ENCODE measurements around the gene C16orf78. TPM values are rescaled to one million over a fixed set of nuclear protein-coding genes. Genes with fewer than 3 reads are reported as not detected.

C16orf78 gene
- total and polyA plus RNA-seq, 7 donors, result not detected

- DNase-seq, result no peak
- TF ChIP-seq, protein P1, sequence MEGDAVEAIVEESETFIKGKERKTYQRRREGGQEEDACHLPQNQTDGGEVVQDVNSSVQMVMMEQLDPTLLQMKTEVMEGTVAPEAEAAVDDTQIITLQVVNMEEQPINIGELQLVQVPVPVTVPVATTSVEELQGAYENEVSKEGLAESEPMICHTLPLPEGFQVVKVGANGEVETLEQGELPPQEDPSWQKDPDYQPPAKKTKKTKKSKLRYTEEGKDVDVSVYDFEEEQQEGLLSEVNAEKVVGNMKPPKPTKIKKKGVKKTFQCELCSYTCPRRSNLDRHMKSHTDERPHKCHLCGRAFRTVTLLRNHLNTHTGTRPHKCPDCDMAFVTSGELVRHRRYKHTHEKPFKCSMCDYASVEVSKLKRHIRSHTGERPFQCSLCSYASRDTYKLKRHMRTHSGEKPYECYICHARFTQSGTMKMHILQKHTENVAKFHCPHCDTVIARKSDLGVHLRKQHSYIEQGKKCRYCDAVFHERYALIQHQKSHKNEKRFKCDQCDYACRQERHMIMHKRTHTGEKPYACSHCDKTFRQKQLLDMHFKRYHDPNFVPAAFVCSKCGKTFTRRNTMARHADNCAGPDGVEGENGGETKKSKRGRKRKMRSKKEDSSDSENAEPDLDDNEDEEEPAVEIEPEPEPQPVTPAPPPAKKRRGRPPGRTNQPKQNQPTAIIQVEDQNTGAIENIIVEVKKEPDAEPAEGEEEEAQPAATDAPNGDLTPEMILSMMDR (IDR thresholded peaks at IDR 0.05), result no peak
- TF ChIP-seq POLR2AphosphoS5 (IDR thresholded peaks at IDR 0.05) (no peak), POLR2A (IDR thresholded peaks at IDR 0.05) (no peak), EP300 (IDR thresholded peaks at IDR 0.05) (no peak)
- no peaks in the 10 kb centered on the region for H3K4me1 ChIP-seq
- H3K9me3 ChIP-seq, result no peaks in the 10 kb centered on the region
- H3K36me3 ChIP-seq, result no peaks in the 10 kb centered on the region
- 28 to 40% methylated on average over 5 of the region's 5 CpGs for WGBS, 2 donors
- intact Hi-C loops (cut with DNase I), result no loop called here
- H3K27me3 ChIP-seq, result peaks cover 0 to 8% (median 0%) of the 10 kb centered on the region in 3 donors
- H3K27ac ChIP-seq, result no peak overlapping the region
- H3K4me3 ChIP-seq, result no peak overlapping the region
These were observed 69.2 kb downstream of the C16orf78 start for GRCh38 chr16:49442805-49443204.

DNA sequence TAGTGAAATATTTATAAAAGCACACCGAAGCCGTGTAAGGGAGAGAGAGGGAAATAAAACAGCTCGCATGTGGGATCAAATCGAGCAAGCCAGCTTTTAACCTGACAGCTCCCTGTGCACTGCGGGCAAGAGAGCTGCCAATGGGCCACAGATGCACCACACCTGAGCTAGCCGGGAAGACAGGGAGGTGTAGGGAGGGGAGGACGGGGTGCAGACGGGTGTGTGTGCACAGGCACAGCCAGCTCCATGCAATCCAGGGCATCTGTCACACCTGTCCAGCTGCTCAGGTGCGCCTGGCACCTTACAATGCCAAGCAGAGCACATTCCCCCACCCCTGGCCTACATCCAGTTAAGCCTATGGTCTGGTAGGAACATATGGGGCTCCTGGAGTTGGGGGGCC is 70.0 kb downstream of the C16orf78 start:
- no peaks in the 10 kb centered on the region for H3K4me1 ChIP-seq
- H3K27me3 ChIP-seq, result peaks cover 0 to 8% (median 0%) of the 10 kb centered on the region in 3 donors
- no peak overlapping the region for H3K27ac ChIP-seq
- no peaks in the 10 kb centered on the region for H3K36me3 ChIP-seq
- no peak overlapping the region for H3K4me3 ChIP-seq
- H3K9me3 ChIP-seq, result no peaks in the 10 kb centered on the region
- 67 to 85% methylated on average over 9 of the region's 9 CpGs for WGBS, 2 donors
- intact Hi-C loops (cut with DNase I), result no loop called here
- no peak for DNase-seq
- TF ChIP-seq POLR2A (IDR thresholded peaks at IDR 0.05), result no peak
- no peak for TF ChIP-seq POLR2AphosphoS5 (IDR thresholded peaks at IDR 0.05)
- TF ChIP-seq EP300 (IDR thresholded peaks at IDR 0.05), result no peak
- TF ChIP-seq, protein P1 (IDR thresholded peaks at IDR 0.05), result no peak

DNA sequence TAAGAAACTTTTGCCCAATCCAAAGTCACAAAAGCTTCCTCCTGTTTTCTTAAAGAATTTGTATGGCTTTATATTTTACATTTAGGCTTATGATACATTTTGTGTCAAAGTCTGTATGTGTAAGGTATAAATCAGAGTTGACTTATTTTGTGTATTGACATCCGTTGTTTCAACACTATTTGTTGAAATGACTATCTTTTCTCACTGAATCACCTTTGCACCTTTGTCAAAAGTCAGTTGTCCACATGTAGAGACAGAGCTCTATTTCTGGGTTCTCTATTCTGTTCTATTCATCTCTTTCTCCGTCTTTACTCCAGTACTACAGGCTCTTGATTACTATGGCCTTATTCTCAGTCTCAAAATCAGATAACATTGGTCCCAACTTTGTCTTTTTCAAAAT is 73.2 kb downstream of the C16orf78 start:
- Histone ChIP-seq H3K27me3 (peaks cover 0 to 8% (median 0%) of the 10 kb centered on the region in 3 donors), H3K36me3 (no peaks in the 10 kb centered on the region), H3K4me1 (no peaks in the 10 kb centered on the region), H3K9me3 (no peaks in the 10 kb centered on the region), H3K27ac (no peak overlapping the region), H3K4me3 (no peak overlapping the region)
- no peak for DNase-seq
- intact Hi-C loops (cut with DNase I), result no loop called here
- TF ChIP-seq POLR2A (IDR thresholded peaks at IDR 0.05) (no peak), POLR2AphosphoS5 (IDR thresholded peaks at IDR 0.05) (no peak)
- WGBS, 2 donors, result 68 to 88% methylated on average over 2 of the region's 2 CpGs

Other genes with a start within 250 kb of the C16orf78 start
- gene CBLN1, start 92.0 kb upstream of the C16orf78 start, total RNA-seq, result under 1 TPM in 2 of 4 donors, not detected in 2; under 0.01 to 0.55 TPM
- under 1 TPM in 1 of 3 donors, not detected in 2; 0.55 TPM for gene CBLN1, start 92.0 kb upstream of the C16orf78 start, polyA plus RNA-seq